ENCODE results near the gene GSK3B.
A peak's percentile ranks its signal among the peaks of the same experiment; 100 is the strongest.

GSK3B gene

DNA sequence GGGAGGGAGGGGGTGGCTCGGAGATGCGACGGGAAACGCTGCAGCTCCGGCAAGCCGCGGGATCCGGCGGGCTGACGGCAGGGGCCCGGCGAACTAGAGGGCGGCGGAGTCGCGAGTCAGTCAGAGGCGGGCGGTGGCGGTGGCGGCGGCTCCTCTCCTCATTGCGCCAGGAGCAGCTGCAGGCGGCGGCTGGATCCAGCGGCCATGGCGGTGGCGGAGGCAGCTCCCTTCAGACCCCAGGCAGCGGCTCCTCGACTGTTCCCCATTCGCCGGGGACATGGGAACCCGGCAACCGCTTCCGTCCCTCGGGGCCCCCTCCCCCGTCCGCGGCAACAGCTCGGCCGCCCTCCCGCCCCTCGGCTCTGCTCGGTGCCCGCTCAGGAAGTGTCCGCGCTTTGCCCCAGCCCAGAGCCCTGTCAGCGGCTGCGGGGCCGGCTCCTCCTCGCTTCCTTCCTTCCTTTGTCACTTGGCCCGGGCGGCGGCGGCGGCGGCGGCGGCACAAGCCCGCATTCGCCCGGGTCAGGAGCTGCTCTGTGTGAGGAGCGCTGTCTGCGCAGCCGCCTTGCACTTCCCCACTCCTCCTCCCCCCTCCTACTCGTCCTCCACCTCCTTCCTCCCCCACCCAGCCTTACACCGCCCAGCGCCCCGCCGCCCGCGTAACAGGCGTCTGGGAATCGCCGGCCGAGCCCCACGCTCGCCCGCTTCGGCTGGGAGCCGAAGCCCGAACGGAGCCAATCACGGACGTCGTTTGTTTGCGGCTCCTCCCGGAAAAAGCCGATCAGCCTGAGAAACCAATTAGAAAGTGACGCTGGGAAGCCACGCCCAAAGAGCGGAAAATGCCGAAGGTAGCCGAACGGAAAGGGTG lies at the start of gene GSK3B:
GSK3B (minus strand) TSS at position 537 of the 865 bp plus-strand sequence. CDS start 1,013 bp downstream, outside the sequence.
- TF ChIP-seq, protein P1, sequence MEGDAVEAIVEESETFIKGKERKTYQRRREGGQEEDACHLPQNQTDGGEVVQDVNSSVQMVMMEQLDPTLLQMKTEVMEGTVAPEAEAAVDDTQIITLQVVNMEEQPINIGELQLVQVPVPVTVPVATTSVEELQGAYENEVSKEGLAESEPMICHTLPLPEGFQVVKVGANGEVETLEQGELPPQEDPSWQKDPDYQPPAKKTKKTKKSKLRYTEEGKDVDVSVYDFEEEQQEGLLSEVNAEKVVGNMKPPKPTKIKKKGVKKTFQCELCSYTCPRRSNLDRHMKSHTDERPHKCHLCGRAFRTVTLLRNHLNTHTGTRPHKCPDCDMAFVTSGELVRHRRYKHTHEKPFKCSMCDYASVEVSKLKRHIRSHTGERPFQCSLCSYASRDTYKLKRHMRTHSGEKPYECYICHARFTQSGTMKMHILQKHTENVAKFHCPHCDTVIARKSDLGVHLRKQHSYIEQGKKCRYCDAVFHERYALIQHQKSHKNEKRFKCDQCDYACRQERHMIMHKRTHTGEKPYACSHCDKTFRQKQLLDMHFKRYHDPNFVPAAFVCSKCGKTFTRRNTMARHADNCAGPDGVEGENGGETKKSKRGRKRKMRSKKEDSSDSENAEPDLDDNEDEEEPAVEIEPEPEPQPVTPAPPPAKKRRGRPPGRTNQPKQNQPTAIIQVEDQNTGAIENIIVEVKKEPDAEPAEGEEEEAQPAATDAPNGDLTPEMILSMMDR (IDR thresholded peaks at IDR 0.05; ENCODE audit: borderline replicate concordance, insufficient read depth, low read depth, low read length), result no peak
- peak within 1 kb of the TSS; percentile 87 for H3K4me3 ChIP-seq (ENCODE audit: low read depth, low read length)

DNA sequence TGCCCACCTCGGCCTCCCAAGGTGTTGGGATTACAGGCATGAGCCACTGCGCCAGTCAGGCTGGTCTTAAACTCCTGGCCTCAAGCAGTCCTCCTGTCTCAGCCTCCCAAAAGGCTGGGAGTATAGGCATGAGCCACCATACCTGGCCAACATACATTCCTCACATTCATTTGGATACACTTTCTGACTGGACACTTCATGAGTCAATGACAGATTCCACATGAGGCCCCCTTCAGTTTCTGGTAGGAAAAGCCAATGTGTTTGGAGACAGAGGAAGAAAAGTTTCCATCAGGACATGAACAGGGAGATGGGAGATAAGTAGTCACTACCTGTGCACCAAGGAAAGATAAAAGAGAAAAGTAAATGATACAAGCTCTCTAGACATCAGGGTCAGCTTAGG lies 49.4 kb upstream of the GSK3B start:
- TF ChIP-seq, protein P1 (IDR thresholded peaks at IDR 0.05; ENCODE audit: borderline replicate concordance, insufficient read depth, low read depth, low read length), result no peak
- no peak overlapping the region for H3K4me3 ChIP-seq (ENCODE audit: low read depth, low read length)

DNA sequence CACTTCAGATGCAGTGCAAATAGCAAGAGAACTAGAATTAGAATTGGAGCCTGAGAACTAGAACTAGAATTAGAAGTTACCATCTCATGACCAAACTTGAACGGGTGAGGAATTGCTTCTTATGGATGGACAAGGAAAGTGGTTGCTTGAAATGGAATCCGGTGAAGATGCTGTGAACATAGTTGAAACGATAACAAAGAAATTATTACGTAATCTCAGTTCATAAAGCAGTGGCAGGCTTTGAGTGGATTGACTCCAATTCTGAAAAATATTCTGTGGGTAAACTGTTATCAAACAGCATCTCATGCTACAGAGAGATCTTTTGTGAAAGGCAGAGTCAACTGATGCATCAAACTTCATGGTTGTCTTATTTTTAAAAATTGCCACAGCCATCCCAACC lies 48.0 kb upstream of the GSK3B start:
- TF ChIP-seq, protein P1 (IDR thresholded peaks at IDR 0.05; ENCODE audit: borderline replicate concordance, insufficient read depth, low read depth, low read length), result no peak
- H3K4me3 ChIP-seq (ENCODE audit: low read depth, low read length), result no peak overlapping the region

DNA sequence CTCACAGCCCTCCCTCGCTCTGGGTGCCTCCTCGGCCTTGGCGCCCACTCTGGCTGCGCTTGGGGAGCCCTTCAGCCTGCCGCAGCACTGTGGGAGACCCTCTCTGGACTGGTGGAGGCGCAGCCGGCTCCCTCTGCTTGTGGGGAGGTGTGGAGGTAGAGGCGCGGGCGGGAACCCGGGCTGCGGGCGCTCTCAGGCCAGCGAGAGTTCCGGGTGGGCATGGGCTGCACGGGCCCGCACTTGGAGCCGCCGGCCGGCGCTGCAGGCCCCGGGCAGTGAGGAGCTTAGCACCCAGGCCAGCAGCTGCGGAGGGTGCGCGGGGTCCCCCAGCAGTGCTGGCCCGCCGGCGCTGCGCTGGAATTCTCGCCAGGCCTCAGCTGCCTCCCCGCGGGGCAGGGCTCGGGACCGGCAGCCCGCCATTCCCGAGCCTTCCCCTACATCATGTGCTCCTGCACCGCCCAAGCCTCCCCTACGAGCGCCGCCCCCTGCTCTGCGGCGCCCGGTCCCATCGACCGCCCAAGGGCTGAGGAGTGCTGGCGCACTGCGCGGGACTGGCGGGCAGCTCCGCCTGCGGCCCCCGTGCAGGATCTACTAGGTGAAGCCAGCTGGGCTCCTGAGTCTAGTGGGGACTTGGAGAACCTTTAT lies 46.0 kb upstream of the GSK3B start:
- TF ChIP-seq, protein P1 (IDR thresholded peaks at IDR 0.05; ENCODE audit: borderline replicate concordance, insufficient read depth, low read depth, low read length), result no peak

DNA sequence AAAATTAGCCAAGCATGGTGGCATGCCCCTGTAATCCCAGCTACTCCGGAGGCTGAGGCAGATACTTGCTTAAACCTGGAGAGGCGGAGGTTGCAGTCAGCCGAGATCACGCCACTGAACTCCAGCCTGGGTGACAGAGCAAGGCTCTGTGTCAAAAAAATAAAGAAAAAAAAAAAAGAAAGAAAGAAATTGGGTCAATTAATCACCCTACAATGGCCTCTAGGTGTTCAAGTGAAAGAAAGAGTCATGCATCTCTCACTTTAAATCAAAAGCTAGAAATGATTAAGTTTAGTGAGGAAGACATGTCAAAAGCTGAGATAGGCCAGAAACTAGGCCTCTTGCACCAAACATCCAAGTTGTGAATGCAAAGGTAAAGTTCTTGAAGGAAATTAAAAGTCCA lies 44.9 kb upstream of the GSK3B start:
- TF ChIP-seq, protein P1 (IDR thresholded peaks at IDR 0.05; ENCODE audit: borderline replicate concordance, insufficient read depth, low read depth, low read length), result no peak
- no peak overlapping the region for H3K4me3 ChIP-seq (ENCODE audit: low read depth, low read length)

More for the DNA sequence above, 46.0 kb upstream of the GSK3B start:
- H3K4me3 ChIP-seq (ENCODE audit: low read depth, low read length), result no peak overlapping the region

DNA sequence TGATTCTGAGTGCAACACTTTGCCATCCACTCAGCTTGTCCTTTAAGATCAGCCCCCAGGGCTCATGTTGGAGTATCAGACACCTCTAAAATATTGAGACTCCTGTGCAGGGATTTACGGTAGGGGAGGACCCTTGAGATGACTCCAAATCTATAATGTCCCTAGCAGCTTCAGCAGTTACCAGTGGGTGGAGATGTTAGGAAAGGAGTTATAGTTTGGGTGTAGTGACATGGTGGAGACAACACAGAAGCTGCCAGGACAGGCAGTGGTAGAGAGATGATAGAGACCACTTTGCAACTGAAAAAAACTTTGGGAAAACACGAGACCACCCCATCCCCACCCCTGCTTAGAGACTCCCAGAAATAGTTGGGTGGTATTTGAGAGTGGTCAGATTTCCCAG lies 43.3 kb upstream of the GSK3B start:
- no peak overlapping the region for H3K4me3 ChIP-seq (ENCODE audit: low read depth, low read length)
- TF ChIP-seq, protein P1 (IDR thresholded peaks at IDR 0.05; ENCODE audit: borderline replicate concordance, insufficient read depth, low read depth, low read length), result no peak

Data from GM12875 (cell line).